Measurements from ENCODE around the gene SPOCK1. TPM values are rescaled to one million over a fixed set of nuclear protein-coding genes. Genes with fewer than 3 reads are reported as not detected.

SPOCK1 gene
- total RNA-seq, 1 experiment from 2014 or later, result 10.9 TPM

DNA sequence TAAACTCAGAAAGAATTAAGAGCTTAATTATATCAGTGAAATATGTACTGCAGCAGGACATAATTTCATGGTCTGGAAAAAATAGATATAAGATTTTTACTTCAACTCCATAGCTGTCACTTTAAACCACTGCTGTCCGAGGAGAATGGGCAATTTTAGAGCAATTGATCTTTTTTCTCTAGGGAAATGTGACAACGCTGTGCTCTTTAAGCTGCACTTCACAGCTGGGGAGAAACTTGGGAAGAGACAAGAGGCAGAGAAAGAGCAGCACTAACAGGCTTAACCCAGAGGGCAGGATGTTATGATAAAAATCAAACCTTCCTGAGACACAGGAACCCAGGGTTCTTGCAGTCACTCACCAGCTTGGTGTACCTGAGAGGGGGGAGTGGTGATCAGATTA, 92.0 kb downstream of the SPOCK1 start:
- H3K56ac ChIP-seq (ENCODE audit: insufficient read length, low read depth, low read length), result no peak overlapping the region
- no peak for DNase-seq
- H2AFZ ChIP-seq (ENCODE audit: low read length), result no peak overlapping the region
- H2AK5ac ChIP-seq (ENCODE audit: insufficient read length, low read length), result no peak overlapping the region
- TF ChIP-seq, protein P1, sequence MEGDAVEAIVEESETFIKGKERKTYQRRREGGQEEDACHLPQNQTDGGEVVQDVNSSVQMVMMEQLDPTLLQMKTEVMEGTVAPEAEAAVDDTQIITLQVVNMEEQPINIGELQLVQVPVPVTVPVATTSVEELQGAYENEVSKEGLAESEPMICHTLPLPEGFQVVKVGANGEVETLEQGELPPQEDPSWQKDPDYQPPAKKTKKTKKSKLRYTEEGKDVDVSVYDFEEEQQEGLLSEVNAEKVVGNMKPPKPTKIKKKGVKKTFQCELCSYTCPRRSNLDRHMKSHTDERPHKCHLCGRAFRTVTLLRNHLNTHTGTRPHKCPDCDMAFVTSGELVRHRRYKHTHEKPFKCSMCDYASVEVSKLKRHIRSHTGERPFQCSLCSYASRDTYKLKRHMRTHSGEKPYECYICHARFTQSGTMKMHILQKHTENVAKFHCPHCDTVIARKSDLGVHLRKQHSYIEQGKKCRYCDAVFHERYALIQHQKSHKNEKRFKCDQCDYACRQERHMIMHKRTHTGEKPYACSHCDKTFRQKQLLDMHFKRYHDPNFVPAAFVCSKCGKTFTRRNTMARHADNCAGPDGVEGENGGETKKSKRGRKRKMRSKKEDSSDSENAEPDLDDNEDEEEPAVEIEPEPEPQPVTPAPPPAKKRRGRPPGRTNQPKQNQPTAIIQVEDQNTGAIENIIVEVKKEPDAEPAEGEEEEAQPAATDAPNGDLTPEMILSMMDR (conservative IDR thresholded peaks at IDR 0.05), result no peak
- no peaks in the 10 kb centered on the region for H4K20me1 ChIP-seq (ENCODE audit: control insufficient read depth, insufficient read depth, insufficient read length)
- no peak overlapping the region for H2BK15ac ChIP-seq (ENCODE audit: low read depth, low read length)
- no peak overlapping the region for H3K4ac ChIP-seq (ENCODE audit: low read depth, low read length)
- no peaks in the 10 kb centered on the region for H3K79me2 ChIP-seq (ENCODE audit: insufficient read depth, low read length)
- H3K27ac ChIP-seq (ENCODE audit: insufficient read length, low read depth, low read length), result no peak overlapping the region
- H3K4me2 ChIP-seq (ENCODE audit: insufficient read depth, insufficient read length, low read length), result no peak overlapping the region
- no peak overlapping the region for H2BK120ac ChIP-seq (ENCODE audit: low read depth, low read length, poor library complexity, severe bottlenecking)
- no peak overlapping the region for H4K5ac ChIP-seq (ENCODE audit: insufficient read length, low read depth, low read length)
- no peak overlapping the region for H2BK20ac ChIP-seq (ENCODE audit: low read depth, low read length, poor library complexity, severe bottlenecking)
- H3K27me3 ChIP-seq (ENCODE audit: insufficient read depth, low read length), result no peaks in the 10 kb centered on the region
- no peak overlapping the region for H3K9ac ChIP-seq (ENCODE audit: extremely low read depth, insufficient read length, low read length)
- no peak overlapping the region for H4K8ac ChIP-seq (replicated peaks; ENCODE audit: insufficient read length, low read depth, low read length)
- no peaks in the 10 kb centered on the region for H3K23me2 ChIP-seq (ENCODE audit: insufficient read length, low read depth, low read length, poor library complexity, severe bottlenecking)
- no peaks in the 10 kb centered on the region for H3K79me1 ChIP-seq (ENCODE audit: insufficient read depth, low read depth, low read length, poor library complexity, severe bottlenecking)
- no peaks in the 10 kb centered on the region; the same call in 1 of the 2 replicates for H3K27me3 Mint-ChIP-seq (ENCODE audit: low read depth)
- peaks cover 0 to 9% of the 10 kb centered on the region in 2 experiments; a peak in 1 of 4 replicates for H3K4me1 Mint-ChIP-seq
- H3K14ac ChIP-seq (ENCODE audit: insufficient read depth, low read length), result no peak overlapping the region
- no peaks in the 10 kb centered on the region for H3K36me3 Mint-ChIP-seq (ENCODE audit: insufficient read depth in 1 of 3, low read depth in 3 of 3)
- H3K4me1 ChIP-seq (ENCODE audit: insufficient read depth, low read length), result no peaks in the 10 kb centered on the region
- no peak overlapping the region for H2BK5ac ChIP-seq (ENCODE audit: insufficient read length, low read length)
- H3K9me3 ChIP-seq (ENCODE audit: control insufficient read depth, low read depth, low read length), result no peaks in the 10 kb centered on the region
- H3K9me3 Mint-ChIP-seq, result no peaks in the 10 kb centered on the region
- no CpG with 5 or more reads among the region's 2 CpGs for WGBS (ENCODE audit: extremely low coverage, insufficient read length, low lambda C conversion rate)
- no peak overlapping the region for H3T11ph ChIP-seq (ENCODE audit: low read length)
- H2BK12ac ChIP-seq (ENCODE audit: insufficient read length, low read depth, low read length), result no peak overlapping the region
- no peak overlapping the region for H3K23ac ChIP-seq (ENCODE audit: insufficient read length, low read depth, low read length)
- H3K18ac ChIP-seq (ENCODE audit: insufficient read length, low read depth, low read length), result no peak overlapping the region
- no peak overlapping the region for H3K4me3 Mint-ChIP-seq
- H4K91ac ChIP-seq (ENCODE audit: insufficient read length, low read depth, low read length), result no peak overlapping the region
- no peak overlapping the region for H3K27ac Mint-ChIP-seq

All from H9 (cell line).